ENCODE data around the gene INHBA. TPM values are rescaled to one million over a fixed set of nuclear protein-coding genes. Genes with fewer than 3 reads are reported as not detected.

INHBA gene
- total RNA-seq, 2 donors from 2014 or later = not detected

- no peaks in the 10 kb centered on the region for H3K4me1 ChIP-seq (ENCODE audit: control insufficient read depth, insufficient read depth, low read length)
- no peak overlapping the region for H3K9ac ChIP-seq (ENCODE audit: extremely low read depth, low read length, poor library complexity, severe bottlenecking)
- no peaks in the 10 kb centered on the region for H3K27me3 ChIP-seq (ENCODE audit: control insufficient read depth, insufficient read depth, low read length, poor library complexity, severe bottlenecking)
- Mint-ChIP-seq H3K27me3 (ENCODE audit: insufficient read depth) (peaks cover 2% of the 10 kb centered on the region), H3K36me3 (ENCODE audit: low read depth) (no peaks in the 10 kb centered on the region), H3K4me1 (no peaks in the 10 kb centered on the region), H3K9me3 (no peaks in the 10 kb centered on the region), H3K4me3 (no peak overlapping the region), H3K27ac (no peak overlapping the region)
- no peaks in the 10 kb centered on the region for H3K36me3 ChIP-seq (ENCODE audit: control insufficient read depth, insufficient read depth, low read length)
- 87% methylated on average over 2 of the region's 2 CpGs; no CpG with 5 or more reads in 1 of the 2 experiments for WGBS, 2 experiments (ENCODE audit: insufficient coverage in 1 of 2, insufficient read length in 1 of 2)
- no peak overlapping the region for H3K27ac ChIP-seq (ENCODE audit: low read depth, low read length)
- H3K9me3 ChIP-seq (ENCODE audit: control insufficient read depth, low read length) = no peaks in the 10 kb centered on the region
- no peak for DNase-seq
- TF ChIP-seq, protein P1, sequence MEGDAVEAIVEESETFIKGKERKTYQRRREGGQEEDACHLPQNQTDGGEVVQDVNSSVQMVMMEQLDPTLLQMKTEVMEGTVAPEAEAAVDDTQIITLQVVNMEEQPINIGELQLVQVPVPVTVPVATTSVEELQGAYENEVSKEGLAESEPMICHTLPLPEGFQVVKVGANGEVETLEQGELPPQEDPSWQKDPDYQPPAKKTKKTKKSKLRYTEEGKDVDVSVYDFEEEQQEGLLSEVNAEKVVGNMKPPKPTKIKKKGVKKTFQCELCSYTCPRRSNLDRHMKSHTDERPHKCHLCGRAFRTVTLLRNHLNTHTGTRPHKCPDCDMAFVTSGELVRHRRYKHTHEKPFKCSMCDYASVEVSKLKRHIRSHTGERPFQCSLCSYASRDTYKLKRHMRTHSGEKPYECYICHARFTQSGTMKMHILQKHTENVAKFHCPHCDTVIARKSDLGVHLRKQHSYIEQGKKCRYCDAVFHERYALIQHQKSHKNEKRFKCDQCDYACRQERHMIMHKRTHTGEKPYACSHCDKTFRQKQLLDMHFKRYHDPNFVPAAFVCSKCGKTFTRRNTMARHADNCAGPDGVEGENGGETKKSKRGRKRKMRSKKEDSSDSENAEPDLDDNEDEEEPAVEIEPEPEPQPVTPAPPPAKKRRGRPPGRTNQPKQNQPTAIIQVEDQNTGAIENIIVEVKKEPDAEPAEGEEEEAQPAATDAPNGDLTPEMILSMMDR (conservative IDR thresholded peaks at IDR 0.05) = no peak
- no peak overlapping the region for H3K4me3 ChIP-seq (ENCODE audit: low read length)
Observed at GRCh38 chr7:41688906-41689305, 14.0 kb downstream of the INHBA start.

GRCh38 chr7:41688012-41688625, 14.8 kb downstream of the INHBA start:
- H3K36me3 Mint-ChIP-seq (ENCODE audit: low read depth) = no peaks in the 10 kb centered on the region
- H3K4me1 ChIP-seq (ENCODE audit: control insufficient read depth, insufficient read depth, low read length) = no peaks in the 10 kb centered on the region
- no peak overlapping the region for H3K4me3 Mint-ChIP-seq
- no peaks in the 10 kb centered on the region for H3K9me3 Mint-ChIP-seq
- no peak overlapping the region for H3K27ac ChIP-seq (ENCODE audit: low read depth, low read length)
- no peak overlapping the region for H3K27ac Mint-ChIP-seq
- no peak overlapping the region for H3K4me3 ChIP-seq (ENCODE audit: low read length)
- H3K4me1 Mint-ChIP-seq = no peaks in the 10 kb centered on the region
- no peaks in the 10 kb centered on the region for H3K36me3 ChIP-seq (ENCODE audit: control insufficient read depth, insufficient read depth, low read length)
- TF ChIP-seq, protein P1 (conservative IDR thresholded peaks at IDR 0.05) = no peak
- no peak overlapping the region for H3K9ac ChIP-seq (ENCODE audit: extremely low read depth, low read length, poor library complexity, severe bottlenecking)
- no peak for DNase-seq
- H3K27me3 ChIP-seq (ENCODE audit: control insufficient read depth, insufficient read depth, low read length, poor library complexity, severe bottlenecking) = no peaks in the 10 kb centered on the region
- 67 to 76% methylated on average over 2 of the region's 2 CpGs for WGBS, 2 experiments (ENCODE audit: insufficient coverage in 1 of 2, insufficient read length in 1 of 2)
- H3K27me3 Mint-ChIP-seq (ENCODE audit: insufficient read depth) = peaks cover 2% of the 10 kb centered on the region
- H3K9me3 ChIP-seq (ENCODE audit: control insufficient read depth, low read length) = no peaks in the 10 kb centered on the region

- peaks cover 3% of the 10 kb centered on the region for H3K4me1 Mint-ChIP-seq
- TF ChIP-seq, protein P1 (conservative IDR thresholded peaks at IDR 0.05) = no peak
- Histone ChIP-seq H3K36me3 (ENCODE audit: control insufficient read depth, insufficient read depth, low read length) (no peaks in the 10 kb centered on the region), H3K9ac (ENCODE audit: extremely low read depth, low read length, poor library complexity, severe bottlenecking) (no peak overlapping the region), H3K4me1 (ENCODE audit: control insufficient read depth, insufficient read depth, low read length) (no peaks in the 10 kb centered on the region), H3K27ac (ENCODE audit: low read depth, low read length) (no peak overlapping the region), H3K4me3 (ENCODE audit: low read length) (no peak overlapping the region), H3K27me3 (ENCODE audit: control insufficient read depth, insufficient read depth, low read length, poor library complexity, severe bottlenecking) (no peaks in the 10 kb centered on the region), H3K9me3 (ENCODE audit: control insufficient read depth, low read length) (no peaks in the 10 kb centered on the region)
- H3K36me3 Mint-ChIP-seq (ENCODE audit: low read depth) = no peaks in the 10 kb centered on the region
- H3K27me3 Mint-ChIP-seq (ENCODE audit: insufficient read depth) = peaks cover 2% of the 10 kb centered on the region
- 77% methylated on average over 1 of the region's 1 CpG; no CpG with 5 or more reads in 1 of the 2 experiments for WGBS, 2 experiments (ENCODE audit: insufficient coverage in 1 of 2, insufficient read length in 1 of 2)
- no peaks in the 10 kb centered on the region for H3K9me3 Mint-ChIP-seq
- H3K27ac Mint-ChIP-seq = no peak overlapping the region
- no peak for DNase-seq
- no peak overlapping the region for H3K4me3 Mint-ChIP-seq
Observed at GRCh38 chr7:41685684-41686083, 17.2 kb downstream of the INHBA start.

All from endodermal cell (in vitro differentiated cells).